NCI-H748 treated with DMSO at 0.1 percent for 48 hours (cell line): Measurements from ENCODE around the gene TEC.
"Not testable (repeated sequence)": the region's sequence is repeated elsewhere in the genome, so short reads cannot be mapped to it uniquely, and the experiment has no call there.

Experiments
- DNase-seq: peaks from one replicate; lab custom pipeline; 2025; lab: John Stamatoyannopoulos, UW

Gene TEC

DNA sequence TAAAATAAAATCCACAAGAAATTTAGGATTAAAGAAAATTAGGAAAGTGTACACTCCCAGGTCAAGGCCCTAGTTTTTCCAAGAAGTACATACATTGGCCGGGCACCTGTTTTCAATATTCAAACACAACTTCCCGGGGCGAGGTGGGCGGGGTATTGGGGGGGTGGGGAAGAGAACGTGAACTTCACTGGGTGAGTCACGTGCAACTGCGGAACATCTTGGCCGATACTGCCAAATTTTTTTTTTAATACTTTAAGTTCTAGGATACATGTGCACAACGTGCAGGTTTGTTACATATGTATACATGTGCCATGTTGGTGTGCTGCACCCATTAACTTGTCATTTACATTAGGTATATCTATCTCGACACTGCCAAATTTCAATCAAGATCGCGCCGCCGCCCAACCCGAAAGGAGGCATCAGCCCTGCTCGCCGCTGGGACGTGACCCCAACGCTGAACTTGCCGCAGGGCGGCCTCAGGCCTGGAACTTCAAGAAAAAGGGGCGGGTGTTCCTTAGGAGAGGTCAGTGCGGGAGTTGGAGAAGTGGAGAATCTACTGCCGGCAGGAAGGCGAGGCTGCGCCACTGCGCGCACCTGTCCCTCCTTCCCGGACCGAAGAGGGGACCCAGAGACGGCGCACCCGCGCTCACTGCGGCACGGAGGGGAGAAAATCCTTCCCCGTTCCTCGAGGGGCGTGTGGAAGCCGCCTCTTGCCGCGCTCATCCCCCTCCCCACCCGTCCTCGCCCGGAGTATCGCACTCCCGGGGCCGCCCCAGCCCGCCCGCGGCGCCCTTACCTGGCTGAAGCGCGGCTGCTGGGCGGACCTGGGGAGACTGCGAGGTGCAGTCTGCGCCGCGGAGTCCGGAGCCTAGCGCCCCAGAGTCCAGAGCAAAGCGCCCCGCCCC lies at the start of gene TEC:
TEC (minus strand) TSS at position 883 of the 905 bp plus-strand sequence. CDS start 41,224 bp downstream, outside the sequence.
- DNase-seq: no peak

DNA sequence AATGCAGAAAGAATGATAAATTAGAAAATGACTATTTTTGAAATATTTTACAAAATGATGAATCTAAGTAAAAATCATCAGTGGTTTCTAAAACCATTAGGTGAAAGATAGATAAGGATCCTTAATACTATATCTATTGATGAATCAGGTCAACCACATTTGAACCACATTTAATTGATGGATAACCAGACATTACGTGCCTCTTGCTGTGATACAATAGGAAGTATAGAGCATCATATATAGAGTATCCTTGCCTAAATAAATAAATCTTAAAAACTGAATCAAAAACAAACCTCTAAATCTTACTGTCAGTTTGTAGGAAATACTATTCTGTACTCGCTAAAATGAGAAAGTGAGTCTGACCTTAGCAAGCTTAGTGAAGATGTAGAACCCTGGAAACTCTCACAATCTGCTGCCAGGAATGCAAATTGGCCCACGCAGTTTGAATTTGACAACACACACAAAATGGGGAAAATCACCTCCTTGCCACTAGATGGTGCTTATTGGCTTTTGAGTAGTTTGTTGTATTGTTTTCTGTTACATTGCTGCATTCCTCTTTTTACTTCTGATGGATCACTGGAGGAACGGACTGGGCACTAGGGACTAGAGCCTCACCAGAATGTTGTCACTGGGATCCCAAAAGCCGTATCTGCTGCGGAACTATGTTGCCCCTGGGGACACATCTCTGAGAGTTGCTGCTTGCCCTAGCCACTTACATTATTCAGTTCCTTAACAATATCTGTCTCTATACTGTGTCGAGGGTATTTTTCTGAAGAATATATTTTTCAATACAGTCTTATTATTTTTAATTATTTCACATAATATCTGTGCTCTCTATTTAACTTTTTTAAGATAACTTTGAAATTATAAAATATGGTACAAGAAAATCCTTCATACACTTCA lies 46.3 kb upstream of the TEC start:
- DNase-seq: peak; percentile 23

GRCh38 chr4:48314746-48315145 lies 45.1 kb upstream of the TEC start:
- not testable (repeated sequence) for DNase-seq

DNA sequence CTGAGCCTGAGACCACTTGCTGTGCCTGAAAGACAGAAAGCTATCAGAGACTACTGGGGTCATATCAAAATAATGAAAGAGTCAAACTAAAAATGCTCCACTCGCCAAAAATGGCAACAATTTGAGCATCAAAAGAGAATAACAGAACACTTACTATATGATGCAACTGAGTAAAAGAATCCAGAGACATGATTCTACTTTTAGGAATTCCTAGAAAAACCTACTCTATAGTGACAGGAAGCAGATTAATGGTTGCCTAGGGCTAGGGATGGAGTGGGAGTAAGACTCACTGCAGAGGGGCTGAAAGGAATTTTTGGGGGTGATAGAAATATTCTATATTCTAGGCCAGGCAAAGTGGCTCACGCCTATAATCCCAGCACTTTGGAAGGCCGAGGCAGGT lies 42.3 kb upstream of the TEC start:
- no peak for DNase-seq

DNA sequence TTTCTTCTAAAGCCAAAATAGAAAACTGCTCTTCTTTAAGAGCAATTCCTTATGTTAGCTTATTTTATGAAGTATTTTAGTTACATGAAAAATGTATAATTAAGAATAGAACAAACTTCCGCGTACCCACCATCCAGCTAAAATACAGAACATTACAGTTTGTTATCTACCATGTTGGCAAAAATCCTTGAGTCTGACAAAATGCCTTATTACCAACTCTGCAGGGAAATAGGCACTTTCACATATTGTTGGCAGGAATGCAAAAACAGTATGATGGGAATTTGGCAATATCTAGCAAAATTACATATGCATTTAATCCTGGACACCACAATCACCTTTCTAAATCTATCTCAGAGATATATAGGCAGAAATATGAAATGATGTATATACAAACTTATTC lies 39.3 kb upstream of the TEC start:
- DNase-seq: no peak

DNA sequence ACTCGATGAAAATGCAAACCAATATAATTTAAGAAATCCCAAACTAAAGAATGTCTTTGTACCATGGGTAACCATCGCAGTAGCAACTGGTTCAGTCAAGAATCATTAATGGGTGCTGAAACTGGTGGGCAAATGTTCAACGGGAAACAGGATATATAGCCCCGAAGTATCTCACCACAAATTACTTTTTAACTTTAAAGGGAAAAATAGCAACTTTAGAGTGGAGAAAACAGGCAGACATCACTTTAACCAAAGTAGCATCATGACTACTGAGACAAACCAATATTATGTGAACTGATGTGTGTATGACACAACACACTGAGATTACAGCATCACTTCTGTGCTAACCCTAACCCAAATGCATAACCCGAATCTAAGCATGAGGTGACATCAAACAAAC lies 37.9 kb upstream of the TEC start:
- no peak for DNase-seq

DNA sequence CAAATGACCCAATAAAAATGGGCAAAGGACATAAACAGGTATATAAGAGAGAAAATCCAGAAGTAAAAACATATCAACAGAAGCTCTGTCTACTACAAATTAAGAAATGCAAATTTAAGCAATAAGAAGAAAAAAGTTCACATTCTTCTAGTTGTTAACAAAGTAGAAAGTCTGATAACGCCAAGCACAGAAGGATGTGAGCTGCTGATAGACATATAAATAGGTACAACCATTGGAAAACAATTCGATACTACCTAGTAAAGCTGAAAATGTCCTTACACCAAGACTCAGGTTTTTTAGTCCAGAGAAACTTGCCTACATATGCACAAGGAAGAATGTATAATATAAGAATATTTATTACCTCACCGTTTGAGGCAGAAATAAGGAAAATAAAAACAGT lies 35.9 kb upstream of the TEC start:
- DNase-seq: no peak

DNA sequence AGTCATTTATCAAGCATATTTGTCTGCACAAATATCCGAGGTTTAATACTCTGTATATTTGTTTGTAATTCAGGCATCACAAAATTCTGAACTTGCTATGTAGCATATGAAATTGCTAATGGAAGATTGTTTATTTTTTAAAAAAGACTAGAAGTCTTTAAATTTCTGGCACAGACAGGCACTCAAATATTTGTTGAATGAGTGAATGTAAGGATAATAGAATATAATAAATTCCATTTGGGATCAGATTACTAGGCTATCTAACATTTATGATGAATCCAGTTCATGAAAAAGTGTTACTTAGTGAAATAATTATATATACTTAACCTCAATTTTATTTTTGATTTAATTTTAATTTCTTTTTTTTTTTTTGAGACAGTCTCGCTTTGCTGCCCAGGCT lies 30.4 kb upstream of the TEC start:
- no peak for DNase-seq

GRCh38 chr4:48299560-48299959 lies 29.9 kb upstream of the TEC start:
- no peak for DNase-seq

- no peak for DNase-seq
Observed at GRCh38 chr4:48297256-48297846, 27.7 kb upstream of the TEC start.

- DNase-seq: no peak
Observed at GRCh38 chr4:48296365-48296764, 26.7 kb upstream of the TEC start.

GRCh38 chr4:48295116-48295515 lies 25.5 kb upstream of the TEC start:
- no peak for DNase-seq

GRCh38 chr4:48292218-48292790 lies 22.7 kb upstream of the TEC start:
- not testable (repeated sequence) for DNase-seq

DNA sequence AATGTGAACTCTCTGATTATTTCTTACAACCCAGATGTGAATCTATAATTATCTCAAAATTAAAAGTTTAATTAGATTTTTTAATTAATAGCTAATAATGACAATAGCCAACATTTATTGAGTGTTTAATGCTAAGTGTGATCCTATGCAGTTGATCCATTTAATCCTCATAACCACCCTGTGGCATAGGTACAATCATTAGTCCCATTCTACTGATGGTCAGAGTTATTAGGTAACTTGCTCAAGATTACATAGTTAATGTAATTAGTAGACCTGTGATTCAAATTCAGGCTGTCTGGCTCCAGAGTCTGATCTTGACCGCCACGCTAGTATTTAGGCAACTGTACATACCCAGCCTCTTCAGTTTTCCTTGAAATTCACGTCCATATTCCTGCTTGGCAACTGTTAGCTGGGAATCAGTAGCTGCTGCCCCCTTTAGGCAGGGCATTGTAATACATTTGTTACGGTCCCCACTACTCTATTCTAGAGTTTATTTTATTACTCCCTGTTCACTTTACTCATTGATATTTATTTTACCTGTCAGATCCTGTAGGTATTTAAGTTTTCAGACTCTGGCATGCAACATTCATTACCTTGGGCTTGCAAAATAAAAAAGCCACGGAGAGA lies 20.6 kb upstream of the TEC start:
- DNase-seq: peak; percentile 42

GRCh38 chr4:48286060-48286459 lies 16.4 kb upstream of the TEC start:
- not testable (repeated sequence) for DNase-seq

- DNase-seq: not testable (repeated sequence)
Observed at GRCh38 chr4:48285640-48286039, 16.0 kb upstream of the TEC start.

DNA sequence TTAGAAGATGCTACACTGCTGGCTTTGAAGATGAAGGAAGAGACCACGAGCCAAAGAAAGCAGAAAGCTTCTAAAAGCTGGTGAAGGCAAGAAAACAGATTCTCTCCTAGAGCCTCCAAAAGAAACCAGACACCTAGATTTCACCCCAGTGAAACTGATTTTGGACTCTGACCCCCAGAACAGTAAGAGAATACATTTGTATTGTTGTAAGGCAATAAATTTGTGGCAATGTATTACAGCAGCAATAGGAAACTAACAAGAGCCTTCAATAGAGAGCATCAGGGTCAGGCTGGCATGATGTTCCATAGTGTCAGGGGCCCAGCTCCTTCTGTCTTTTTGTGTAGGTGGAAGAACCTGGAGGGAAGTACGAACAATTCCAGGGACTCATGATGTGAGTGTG lies 6.0 kb upstream of the TEC start:
- DNase-seq: no peak

DNA sequence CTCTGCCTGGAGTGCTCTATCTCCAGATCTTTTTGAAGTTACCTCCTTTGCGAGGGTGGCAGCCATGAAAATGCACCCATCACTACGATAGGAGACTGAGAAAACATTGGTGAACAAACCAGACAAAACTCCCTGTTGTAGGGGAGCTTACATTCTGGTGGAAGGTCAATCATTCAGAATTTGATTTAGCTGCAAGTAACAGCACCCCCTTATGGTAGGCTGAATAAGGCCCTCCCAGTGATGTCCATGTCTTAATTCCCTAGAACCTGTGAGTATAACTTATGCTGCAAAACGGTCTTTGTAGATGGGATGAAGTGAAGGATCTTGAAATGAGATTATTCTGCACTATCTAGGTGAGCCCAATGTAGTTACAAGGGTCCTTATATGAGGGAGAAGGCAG lies 5.6 kb upstream of the TEC start:
- peak; percentile 32 for DNase-seq

DNA sequence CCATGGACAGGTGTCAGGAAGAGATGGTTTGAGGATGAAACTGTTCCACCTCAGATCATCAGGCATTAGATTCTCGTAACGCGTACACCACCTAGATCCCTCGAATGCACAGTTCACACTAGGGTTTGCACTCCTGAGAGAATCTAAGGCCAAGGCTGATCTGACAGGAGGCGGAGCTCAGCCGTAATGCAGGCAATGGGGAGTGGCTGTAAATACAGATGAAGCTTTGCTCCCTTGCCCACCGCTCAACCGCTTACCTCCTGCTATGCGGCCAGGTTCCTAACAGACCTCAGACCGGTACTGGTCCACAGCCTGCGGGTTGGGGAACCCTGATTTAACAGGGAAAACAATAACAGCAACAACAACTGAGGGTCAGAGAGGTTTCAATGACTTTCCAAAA lies 2.0 kb upstream of the TEC start:
- no peak for DNase-seq

DNA sequence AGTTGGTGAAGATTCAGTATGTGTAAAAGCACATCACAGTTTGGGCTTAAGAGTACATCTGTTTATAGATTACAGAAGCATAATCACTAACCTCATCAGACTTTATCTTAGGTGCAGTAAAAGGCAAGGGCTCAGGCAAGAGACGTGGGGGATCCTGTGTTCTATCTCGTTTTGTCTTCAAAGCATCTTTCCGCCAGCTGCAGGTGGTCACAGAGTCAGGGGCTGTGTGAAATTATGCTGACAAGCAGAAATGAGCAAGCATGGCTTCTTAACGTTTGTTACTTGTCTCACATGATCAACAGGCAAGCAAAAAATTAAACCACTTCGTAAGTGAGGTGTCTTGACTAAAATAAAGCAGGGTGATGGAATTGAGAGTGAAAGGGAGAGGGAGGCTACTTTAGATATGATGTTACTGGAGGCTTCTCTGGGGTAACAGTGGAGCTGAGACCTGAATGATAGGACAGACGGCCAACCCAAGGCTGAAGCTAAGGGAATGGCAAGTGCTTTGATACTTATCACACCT lies 1.4 kb upstream of the TEC start:
- no peak for DNase-seq

DNA sequence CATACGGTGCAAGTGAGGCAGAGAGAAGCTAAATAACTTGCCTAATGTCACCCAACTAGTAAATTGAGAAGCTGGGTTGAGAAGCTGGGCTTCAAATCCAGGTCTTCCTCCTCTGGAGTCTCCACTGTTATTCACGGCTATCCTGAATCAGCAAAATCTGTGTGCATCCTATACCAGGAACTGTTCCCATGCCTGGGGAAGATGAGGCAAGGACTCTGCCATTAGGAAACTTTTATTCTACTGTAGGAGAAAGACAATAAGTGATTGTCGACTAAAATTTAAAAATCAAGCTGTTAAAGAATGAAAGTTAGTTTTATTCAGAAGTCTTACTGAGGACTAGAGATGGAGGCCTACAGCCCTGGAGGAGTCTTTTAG lies 872 bp upstream of the TEC start:
- no peak for DNase-seq
